Activated CD4-positive, alpha-beta T cell treated with anti-CD3 and anti-CD28 coated beads, Interleukin-10, Interleukin-2, amounts not matched to agents 100 ng/mL and 50 ng/mL, durations not matched to agents 16 hours and 8 hours (primary cell): ENCODE data around the gene HOXB2.
A peak's percentile ranks its signal among the peaks of the same experiment; 100 is the strongest.

Experiments used
- DNase-seq: peaks from one replicate; pipeline ENCODE4 v3.0.0-alpha.2; 2020

Gene HOXB2

GRCh38 chr17:48578616-48579470 lies 33.9 kb upstream of the HOXB2 start:
- no peak for DNase-seq

GRCh38 chr17:48577946-48578615 lies 33.2 kb upstream of the HOXB2 start, which contains the start of gene HOXB4:
TSS of gene HOXB4 (minus strand) at chr17:48578350. CDS start at chr17:48578319, 31 bp downstream.
- DNase-seq = peak; percentile 82

- peak; percentile 22 for DNase-seq
Observed at GRCh38 chr17:48577330-48577945, 32.5 kb upstream of the HOXB2 start.

GRCh38 chr17:48576479-48577309 lies 31.8 kb upstream of the HOXB2 start:
- DNase-seq = peak; percentile 16

- no peak for DNase-seq
Observed at GRCh38 chr17:48575673-48576478, 31.0 kb upstream of the HOXB2 start.

- no peak for DNase-seq
Observed at GRCh38 chr17:48575066-48575582, 30.2 kb upstream of the HOXB2 start.

GRCh38 chr17:48574505-48575065 lies 29.7 kb upstream of the HOXB2 start:
- no peak for DNase-seq

- no peak for DNase-seq
Observed at GRCh38 chr17:48571826-48572417, 27.0 kb upstream of the HOXB2 start.

GRCh38 chr17:48571024-48571818 lies 26.3 kb upstream of the HOXB2 start:
- no peak for DNase-seq

GRCh38 chr17:48570325-48571023 lies 25.6 kb upstream of the HOXB2 start:
- DNase-seq = no peak

GRCh38 chr17:48569674-48570324 lies 24.9 kb upstream of the HOXB2 start:
- DNase-seq = no peak

- DNase-seq = no peak
Observed at GRCh38 chr17:48569240-48569582, 24.3 kb upstream of the HOXB2 start.

GRCh38 chr17:48568499-48569239 lies 23.8 kb upstream of the HOXB2 start:
- no peak for DNase-seq

GRCh38 chr17:48567646-48568354 lies 22.9 kb upstream of the HOXB2 start:
- DNase-seq = no peak

GRCh38 chr17:48567209-48567608 lies 22.3 kb upstream of the HOXB2 start:
- no peak for DNase-seq

- no peak for DNase-seq
Observed at GRCh38 chr17:48566717-48567116, 21.8 kb upstream of the HOXB2 start.

GRCh38 chr17:48565925-48566710 lies 21.2 kb upstream of the HOXB2 start:
- DNase-seq = no peak
